NCI-H146 treated with DMSO at 0.1 percent for 48 hours (cell line): ENCODE data around the gene CEP350.

Experiments used
- DNase-seq: peaks from one replicate; lab custom pipeline; 2025; ENCODE audit not compliant: unreplicated experiment; lab: John Stamatoyannopoulos, UW

CEP350 gene

GRCh38 chr1:180057883-180058396, 103.3 kb downstream of the CEP350 start:
- no peak for DNase-seq

GRCh38 chr1:180061019-180061418, 106.4 kb downstream of the CEP350 start:
- DNase-seq, result no peak

GRCh38 chr1:180062452-180062971, 107.9 kb downstream of the CEP350 start:
- DNase-seq, result no peak

DNA sequence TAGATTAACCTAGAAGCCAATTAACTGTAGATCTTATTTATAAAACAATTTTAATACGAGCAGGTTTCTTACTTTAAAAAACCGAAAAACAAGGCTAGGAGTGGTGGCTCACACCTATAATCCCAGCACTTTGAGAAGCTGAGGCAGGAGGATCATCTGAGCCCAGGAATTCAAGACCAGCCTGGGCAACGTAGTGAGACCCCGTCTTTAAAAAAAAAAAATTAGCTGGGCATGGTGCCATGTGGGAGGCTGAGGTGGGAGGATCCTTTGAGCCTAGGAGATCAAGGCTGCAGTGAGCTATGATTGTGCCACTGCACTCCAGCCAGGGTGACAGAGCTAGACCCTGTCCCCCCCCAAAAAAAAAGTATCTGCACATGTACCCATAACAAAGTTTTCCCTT, 110.8 kb downstream of the CEP350 start:
- DNase-seq, result no peak

DNA sequence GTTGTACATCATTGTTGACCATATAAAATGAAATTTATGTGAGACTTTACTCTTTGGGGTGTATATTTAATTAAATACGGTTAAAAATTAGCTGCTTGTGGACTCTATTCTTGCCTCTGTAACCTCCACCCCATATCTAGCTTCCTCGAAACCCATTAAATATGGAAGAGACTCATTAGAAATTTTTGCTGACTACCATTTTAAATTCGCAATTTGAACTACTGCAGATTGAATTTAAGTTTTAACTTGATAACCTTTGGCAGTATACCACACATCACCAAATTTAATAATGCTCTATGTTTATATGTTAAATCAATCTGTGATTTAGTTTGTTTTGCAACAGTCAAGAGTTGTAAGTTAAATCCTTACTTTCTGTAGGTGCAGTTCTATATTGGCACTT, 111.5 kb downstream of the CEP350 start:
- DNase-seq, result no peak

- no peak for DNase-seq
Observed at GRCh38 chr1:180070286-180070685, 115.7 kb downstream of the CEP350 start.

DNA sequence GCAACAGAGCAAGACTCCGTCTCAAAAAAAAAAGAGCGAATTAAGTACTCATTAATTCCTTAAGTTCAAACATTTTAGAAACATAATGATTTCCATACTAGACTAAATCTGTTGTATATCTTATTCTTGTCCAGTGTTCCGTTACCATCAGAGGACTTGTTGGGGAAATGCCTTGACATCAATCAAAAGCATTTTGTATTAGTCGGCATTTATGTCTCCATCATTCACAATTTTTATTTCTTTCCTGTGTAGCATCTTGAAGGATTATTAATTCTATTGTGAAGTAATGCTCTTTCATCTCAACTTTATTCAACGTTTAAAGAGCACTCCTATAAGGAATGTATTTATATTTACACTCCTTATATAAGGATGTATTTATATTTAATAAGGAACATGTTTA, 117.1 kb downstream of the CEP350 start:
- DNase-seq, result no peak

- no peak for DNase-seq
Observed at GRCh38 chr1:180080439-180080838, 125.8 kb downstream of the CEP350 start.

DNA sequence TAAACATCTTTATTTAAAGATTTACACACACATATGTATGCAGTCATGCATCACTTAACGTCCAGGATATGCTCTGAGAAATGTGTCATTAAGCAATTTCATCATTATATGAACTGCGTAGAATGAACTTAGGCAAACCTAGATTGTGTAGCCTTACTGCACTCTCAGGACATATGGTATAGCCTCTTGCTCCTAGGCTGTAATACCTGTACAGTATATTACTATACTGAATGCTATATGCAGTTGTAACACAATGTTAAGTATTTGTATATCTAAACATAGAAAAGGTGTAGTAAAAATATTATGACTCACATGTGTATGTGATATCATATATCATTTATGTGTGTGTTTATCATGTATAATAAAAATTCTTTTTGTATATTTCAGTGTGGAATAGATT, 126.9 kb downstream of the CEP350 start:
- no peak for DNase-seq

DNA sequence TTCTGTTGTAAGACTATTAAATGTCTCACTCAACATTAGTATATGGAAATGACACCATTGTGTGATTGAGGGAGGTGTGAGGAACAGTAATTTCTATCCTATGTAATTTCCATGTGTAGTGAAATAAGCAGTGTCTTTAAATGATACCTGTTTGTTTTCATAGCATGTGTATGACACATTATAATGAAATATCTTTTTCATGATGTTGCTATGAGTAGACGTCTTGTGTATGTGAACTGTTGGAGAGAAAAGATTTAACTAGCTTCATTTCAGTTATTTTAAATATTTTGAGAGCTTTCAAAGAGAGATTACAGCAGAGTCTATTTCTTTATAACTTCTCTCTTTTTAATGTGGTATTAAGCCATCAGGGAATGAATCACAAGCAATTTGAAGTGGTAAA, 128.6 kb downstream of the CEP350 start:
- no peak for DNase-seq

DNA sequence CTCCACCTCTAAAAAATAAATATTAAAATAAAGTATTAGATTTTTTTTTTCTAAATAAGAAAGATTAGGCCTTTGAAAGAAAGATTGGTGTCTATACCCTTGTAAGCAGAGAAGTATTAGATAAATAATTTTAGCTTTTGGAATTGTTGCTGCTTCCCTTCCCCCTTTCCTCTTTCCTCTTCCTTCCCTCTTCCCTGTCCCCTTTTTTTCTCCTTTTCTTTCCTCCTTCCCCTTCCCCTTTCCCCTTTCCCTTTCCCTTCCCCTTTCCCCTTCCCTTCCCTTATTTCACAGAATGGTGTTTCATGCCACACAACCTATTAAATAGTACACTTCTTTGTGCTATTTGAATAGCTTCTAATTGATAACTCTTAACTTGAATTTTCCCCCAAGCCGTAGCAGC, 130.3 kb downstream of the CEP350 start:
- no peak for DNase-seq

DNA sequence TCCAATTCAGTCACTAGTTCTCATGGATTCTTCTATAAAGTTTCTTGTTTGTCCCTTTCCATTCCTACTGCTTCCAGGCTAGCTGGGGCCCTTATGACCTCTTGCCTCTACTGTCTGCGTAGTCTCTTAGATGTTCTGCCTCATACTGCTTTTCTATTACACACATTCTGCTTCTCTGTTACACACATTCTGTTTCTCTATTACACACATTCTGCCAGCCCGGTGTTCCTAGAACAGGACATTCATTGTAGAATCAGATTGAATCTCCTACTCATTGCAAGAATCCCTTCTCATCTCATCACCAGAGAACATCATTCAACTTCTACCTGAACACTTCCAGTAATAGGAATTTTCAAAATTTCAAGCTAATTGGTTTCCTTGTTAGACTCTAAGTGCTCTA, 130.7 kb downstream of the CEP350 start:
- no peak for DNase-seq

DNA sequence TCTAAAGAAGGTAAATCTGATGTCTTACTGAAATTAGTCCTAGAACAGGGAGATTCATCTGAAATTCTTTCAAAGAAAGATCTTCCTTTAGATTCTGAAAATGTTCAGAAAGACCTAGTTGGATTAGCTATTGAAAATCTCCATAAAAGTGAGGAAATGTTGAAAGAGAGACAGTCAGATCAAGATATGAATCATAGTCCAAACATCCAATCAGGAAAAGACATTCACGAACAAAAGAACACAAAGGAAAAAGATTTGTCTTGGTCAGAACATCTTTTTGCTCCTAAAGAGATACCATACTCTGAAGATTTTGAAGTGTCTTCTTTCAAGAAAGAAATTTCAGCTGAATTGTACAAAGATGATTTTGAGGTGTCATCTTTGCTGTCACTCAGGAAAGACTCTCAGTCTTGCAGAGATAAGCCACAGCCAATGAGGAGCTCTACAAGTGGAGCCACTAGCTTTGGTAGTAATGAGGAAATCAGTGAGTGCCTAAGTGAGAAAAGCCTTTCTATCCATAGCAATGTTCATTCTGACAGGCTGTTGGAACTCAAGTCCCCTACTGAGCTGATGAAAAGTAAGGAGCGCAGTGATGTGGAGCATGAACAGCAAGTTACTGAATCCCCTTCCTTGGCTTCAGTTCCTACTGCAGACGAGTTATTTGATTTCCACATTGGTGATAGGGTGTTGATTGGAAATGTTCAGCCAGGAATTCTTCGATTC, 138.5 kb downstream of the CEP350 start:
- DNase-seq, result no peak

DNA sequence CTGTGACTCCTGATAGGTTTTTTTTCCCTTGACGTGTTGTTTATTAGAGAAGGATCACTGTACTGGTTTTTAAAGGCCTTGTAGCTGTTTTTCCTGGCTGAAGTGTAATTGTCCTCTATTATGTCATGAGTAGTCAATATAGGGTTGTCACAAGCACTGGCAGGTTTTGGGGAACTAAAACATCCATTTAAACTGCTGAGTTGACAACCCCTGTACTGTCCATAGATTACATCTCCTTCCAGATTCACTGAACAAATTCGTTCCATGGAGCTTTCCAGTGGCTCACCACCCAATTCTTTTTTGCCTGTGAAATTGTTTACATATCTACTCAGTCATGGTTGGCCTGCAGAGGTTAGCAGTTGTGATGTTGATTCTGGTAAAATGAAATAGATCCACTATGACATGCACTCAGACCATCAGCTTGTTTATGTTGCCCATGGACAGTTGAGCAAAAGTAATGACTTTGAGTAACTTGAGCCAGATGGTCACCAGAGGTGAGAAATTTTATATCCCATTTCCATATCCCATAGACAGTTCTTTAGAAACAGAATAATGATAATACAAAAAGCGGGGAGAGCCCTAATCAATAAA, 140.2 kb downstream of the CEP350 start:
- DNase-seq, result no peak

GRCh38 chr1:180096584-180097325, 142.1 kb downstream of the CEP350 start:
- DNase-seq, result no peak

DNA sequence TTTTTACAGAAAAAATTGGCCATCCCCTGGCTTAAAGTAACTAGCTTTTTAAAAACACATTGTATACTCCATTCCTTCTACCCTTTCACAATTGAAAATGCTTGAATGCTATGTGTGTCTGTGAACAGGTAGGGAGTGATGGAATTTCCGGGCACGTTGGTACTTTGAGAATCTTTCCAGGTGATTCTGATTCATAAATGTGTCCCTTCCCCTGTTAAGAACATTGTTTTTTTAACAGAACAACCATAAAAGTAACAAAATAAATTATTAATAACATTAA, 142.7 kb downstream of the CEP350 start:
- no peak for DNase-seq

- DNase-seq, result no peak
Observed at GRCh38 chr1:180101411-180101810, 146.8 kb downstream of the CEP350 start.

DNA sequence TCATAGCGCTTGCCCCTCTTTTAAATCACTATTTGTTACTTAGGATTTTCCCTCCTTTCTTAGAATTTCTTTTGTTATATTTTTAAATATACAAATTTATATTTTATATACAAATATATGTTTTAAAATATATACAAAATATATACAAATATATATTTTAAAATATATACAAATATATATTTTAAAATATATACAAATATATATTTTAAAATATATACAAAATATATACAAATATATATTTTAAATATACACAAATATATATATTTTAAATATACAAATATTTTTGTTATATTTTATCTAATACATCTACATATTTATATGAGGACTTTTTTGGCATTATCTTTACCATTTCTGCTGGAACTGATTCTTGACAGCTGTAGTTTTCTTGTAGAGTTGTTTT, 149.2 kb downstream of the CEP350 start:
- DNase-seq, result no peak

GRCh38 chr1:180112091-180112490, 157.5 kb downstream of the CEP350 start:
- DNase-seq, result no peak

DNA sequence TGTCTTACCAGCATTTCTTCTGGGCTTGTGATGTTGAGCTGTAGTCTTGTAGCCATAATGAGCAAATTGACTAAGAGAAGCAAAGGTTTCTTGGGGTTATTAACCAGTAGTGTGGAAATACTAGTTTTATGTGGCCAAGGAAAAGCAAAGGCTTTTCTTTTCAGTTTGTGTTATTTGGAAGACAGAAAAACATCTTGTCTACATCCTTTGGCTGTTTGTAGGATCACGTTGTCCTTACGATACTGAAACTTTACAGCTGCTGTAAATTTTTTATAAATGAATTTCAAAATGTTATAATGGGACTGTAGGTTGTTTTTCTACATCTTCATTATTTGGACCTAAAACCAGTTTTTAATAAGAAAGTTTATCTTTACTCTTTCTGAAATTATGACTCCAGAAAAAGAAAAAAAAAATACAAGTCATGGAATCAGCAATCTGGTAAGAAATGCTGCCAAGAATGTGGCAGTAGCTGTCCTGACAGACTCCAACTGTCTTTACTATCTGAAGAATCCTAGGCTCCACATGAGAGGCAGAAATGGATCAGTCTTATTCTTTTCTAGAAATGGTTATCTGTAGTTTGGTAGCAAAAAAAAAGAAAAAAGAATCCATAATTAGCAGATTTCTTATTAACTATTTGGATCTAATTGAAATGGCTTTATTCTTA, 158.5 kb downstream of the CEP350 start:
- no peak for DNase-seq

DNA sequence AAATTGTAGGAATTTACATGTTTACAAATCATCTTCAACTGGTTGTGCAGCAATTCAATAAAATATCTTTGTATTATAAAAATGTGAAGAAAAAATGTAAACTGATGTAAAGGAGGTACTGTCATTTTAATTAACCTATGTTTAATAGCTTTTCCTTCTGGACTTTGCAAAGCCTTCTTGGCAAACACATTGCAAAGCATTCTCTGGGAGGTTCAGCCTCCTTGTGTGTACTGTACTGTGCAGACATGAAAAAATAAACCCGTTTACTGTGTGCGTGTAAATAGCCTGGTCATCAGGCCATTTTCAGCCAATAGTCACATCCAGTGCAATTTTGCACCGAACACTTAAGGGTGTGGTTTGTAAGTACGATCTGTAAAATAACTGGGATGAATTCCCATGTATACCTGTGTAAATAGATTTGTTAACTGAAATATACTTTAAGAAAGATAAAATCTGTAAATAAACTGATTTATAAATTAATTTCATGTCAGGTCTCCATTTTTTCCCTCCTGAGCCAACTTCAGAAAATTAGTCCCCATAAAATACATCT, 159.9 kb downstream of the CEP350 start:
- DNase-seq, result no peak
